Muscle layer of colon (tissue), 2 donors: ENCODE data around the gene ARFGEF2.
"Not testable (repeated sequence)": the region's sequence is repeated elsewhere in the genome, so short reads cannot be mapped to it uniquely, and the experiment has no call there.

Experiments
- H3K27ac ChIP-seq: one replicate; pipeline ENCODE4 v1.7.0; 2013; ENCODE audit warnings: low read depth, mild to moderate bottlenecking, low read length, moderate library complexity
- H3K27me3 ChIP-seq, 2 donors: one replicate each; pipeline ENCODE4 v1.7.0; 2013; ENCODE audit warnings: low read length in 2 of 2, mild to moderate bottlenecking in 2 of 2; ENCODE audit not compliant: insufficient read depth in 2 of 2, control insufficient read depth in 1 of 2
- H3K36me3 ChIP-seq: one replicate; pipeline ENCODE4 v1.7.0; 2013; ENCODE audit warnings: mild to moderate bottlenecking, low read length; ENCODE audit not compliant: insufficient read depth
- H3K4me1 ChIP-seq: one replicate; pipeline ENCODE4 v1.7.0; 2013; ENCODE audit warnings: mild to moderate bottlenecking, low read length; ENCODE audit not compliant: insufficient read depth
- H3K4me3 ChIP-seq, 2 donors: one replicate each; pipeline ENCODE4 v1.7.0; 2013; ENCODE audit warnings: low read length in 2 of 2, low read depth in 1 of 2, mild to moderate bottlenecking in 1 of 2, moderate library complexity in 1 of 2
- H3K9ac ChIP-seq: one replicate; pipeline ENCODE4 v1.7.0; 2013; ENCODE audit warnings: low read length
- H3K9me3 ChIP-seq: one replicate; pipeline ENCODE4 v1.7.0; 2013; ENCODE audit warnings: mild to moderate bottlenecking, low read length
- donor health status: abdominal sarcoma.
- donor health status: Adenocarcinoma of cecum.

Gene ARFGEF2

DNA sequence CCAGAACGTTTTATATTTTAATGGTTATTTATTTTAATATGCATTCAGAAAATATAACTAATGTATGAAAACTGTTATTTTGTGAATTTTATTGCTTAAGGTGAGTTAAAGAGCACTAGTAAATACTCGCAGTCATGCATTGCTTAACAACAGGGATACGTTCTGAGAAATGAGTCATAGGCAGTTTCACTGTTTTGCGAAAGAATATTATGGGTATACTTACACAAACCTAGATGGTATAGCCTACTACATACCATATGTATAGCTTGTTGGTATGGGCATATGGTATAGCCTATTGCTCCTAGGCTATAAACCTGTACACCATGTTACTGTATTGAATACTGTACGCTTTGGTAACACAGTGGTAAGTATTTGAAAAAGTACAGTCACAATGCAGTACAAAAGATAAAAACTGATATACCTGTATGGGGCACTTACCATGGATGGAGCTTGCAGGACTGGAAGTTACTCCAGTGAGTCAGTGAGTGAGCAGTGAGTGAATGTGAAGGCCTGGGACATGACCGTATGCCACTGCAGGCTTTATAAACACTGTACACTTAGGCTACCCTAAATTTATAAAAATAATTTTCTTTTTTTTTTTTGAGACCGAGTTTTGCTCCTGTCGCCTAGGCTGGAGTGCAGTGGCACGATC is 38.5 kb downstream of the ARFGEF2 start:
- Histone ChIP-seq H3K4me1 (no peaks in the 10 kb centered on the region), H3K9me3 (no peaks in the 10 kb centered on the region), H3K36me3 (peaks cover 27% of the 10 kb centered on the region), H3K27me3 (no peaks in the 10 kb centered on the region), H3K4me3 (no peak overlapping the region), H3K9ac (no peak overlapping the region), H3K27ac (no peak overlapping the region)

DNA sequence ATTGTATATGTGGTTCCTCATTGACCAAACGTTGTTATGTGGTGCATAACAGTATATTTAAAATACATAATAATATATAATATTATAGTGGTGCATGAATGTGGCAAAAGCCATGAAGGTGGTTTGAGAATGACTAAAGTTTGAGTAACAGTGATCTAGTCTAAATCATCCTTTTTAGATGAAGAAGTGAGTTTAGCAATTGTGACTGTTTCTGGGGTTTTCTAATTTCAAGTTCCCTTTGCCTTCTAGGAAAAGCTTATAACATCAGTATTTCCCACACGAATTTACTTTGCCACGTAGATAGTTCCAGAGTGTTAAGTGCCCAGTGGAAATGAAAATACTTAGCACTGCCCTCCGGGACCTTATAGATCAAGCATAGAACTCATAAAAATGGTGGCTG is 40.9 kb downstream of the ARFGEF2 start:
- no peak overlapping the region for H3K27ac ChIP-seq
- no peak overlapping the region for H3K4me3 ChIP-seq
- H3K27me3 ChIP-seq = no peaks in the 10 kb centered on the region
- H3K36me3 ChIP-seq = peaks cover 18% of the 10 kb centered on the region
- H3K4me1 ChIP-seq = no peaks in the 10 kb centered on the region
- H3K9ac ChIP-seq = no peak overlapping the region
- H3K9me3 ChIP-seq = no peaks in the 10 kb centered on the region

DNA sequence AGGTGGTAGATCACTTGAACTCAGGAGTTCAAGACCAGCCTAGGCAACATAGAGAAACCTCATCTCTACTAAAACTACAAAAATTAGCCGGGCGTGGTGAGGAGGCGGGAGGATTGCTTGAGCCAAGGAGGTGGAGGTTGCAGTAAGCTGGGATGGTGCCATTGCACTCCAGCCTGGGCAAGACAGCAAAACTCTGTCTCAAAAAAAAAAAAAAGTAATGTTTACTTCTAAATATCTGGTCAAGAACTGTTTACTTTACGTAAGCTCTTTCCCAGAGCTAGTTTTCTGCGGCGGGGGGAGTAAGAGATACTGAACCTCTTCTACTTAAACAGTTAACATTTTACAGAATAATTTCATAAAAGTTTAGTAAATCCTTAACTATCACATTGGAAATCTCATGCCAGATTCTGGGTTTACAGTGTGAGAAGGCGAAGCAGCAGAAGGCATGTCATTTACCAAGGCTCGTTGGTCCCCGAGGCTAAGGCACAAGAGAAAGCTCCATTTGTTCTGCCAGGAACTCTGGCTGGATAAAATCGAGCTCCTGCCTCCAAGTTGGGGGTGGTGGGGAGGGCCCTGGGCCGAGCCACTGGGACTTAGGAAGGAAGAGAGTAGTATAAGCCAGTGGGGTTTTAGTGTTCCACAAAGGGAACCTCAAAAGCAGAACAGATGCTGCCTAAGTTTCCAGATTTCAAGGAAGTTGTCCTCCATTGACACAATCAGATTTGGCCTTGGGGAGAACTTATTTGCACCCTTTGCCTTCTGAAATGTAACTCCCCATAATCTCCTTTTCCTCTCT is 41.7 kb downstream of the ARFGEF2 start:
- H3K27me3 ChIP-seq = no peaks in the 10 kb centered on the region
- no peaks in the 10 kb centered on the region for H3K4me1 ChIP-seq
- H3K27ac ChIP-seq = no peak overlapping the region
- H3K36me3 ChIP-seq = peaks cover 13% of the 10 kb centered on the region
- H3K4me3 ChIP-seq = no peak overlapping the region
- no peaks in the 10 kb centered on the region for H3K9me3 ChIP-seq
- no peak overlapping the region for H3K9ac ChIP-seq

DNA sequence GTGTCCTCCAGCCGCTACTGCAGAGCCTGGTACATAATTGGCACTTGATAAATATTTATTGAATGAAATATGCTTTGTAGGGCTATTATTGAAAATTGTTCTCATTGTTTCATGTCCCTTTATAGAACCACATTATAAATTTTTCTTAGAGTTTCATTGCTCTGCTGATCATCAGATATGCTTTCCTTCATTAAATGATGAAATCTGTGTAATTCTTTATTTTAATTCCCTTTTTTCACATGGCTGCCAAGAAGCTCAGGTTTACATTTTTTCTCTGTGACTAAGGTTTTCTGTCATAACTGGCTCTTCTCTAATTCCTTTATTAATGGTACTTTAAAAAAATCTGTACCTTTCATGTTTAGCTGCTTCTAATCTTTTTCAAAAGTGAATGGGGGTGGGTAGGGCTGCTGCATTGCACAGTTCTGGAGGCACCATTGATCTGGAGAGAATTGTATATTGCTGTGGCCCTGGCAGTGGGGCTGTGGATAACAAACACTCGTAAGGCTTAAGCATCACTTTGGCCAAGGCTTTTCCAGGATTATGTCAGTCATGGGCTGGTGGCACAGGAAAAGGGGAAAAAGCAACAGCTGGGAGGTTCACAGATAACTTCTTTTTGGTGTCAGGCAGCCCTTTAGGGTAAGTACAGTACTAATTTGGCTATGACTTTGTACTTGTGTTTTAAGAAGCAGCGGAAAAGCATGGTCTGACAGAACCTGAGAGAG is 43.8 kb downstream of the ARFGEF2 start:
- H3K9me3 ChIP-seq = no peaks in the 10 kb centered on the region
- H3K27me3 ChIP-seq = no peaks in the 10 kb centered on the region
- H3K9ac ChIP-seq = no peak overlapping the region
- no peak overlapping the region for H3K4me3 ChIP-seq
- H3K36me3 ChIP-seq = peaks cover 26% of the 10 kb centered on the region
- no peaks in the 10 kb centered on the region for H3K4me1 ChIP-seq
- H3K27ac ChIP-seq = no peak overlapping the region

DNA sequence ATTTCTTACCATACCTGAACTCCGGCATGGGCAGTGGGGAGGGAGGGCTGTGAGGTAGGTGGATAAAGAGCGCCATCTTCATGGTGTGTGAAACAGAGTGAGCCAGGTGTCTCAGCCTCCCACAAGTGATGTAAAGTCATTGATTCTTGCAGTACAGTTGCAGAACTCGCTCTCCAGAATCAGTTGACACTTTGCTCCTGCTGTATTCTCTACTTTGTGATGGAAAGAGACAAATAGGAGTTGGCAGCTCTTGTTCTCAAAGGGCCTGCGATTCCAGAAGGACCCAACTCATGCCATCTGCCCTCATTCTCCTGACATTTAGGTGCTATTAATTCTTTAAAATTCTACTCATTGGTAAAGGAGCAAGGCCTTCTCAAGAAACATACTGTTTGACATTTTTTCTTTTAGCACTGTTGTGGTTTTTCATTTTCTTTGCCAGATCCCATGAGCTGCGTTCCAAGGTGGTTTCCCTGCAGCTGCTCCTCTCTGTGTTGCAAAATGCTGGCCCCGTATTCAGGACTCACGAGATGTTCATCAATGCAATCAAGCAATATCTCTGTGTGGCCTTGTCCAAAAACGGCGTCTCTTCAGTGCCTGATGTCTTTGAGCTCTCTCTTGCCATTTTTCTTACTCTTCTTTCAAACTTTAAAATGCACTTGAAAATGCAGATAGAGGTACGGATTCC is 49.3 kb downstream of the ARFGEF2 start:
- Histone ChIP-seq H3K36me3 (peaks cover 55% of the 10 kb centered on the region), H3K27me3 (no peaks in the 10 kb centered on the region), H3K4me3 (no peak overlapping the region), H3K9ac (no peak overlapping the region), H3K27ac (no peak overlapping the region), H3K4me1 (no peaks in the 10 kb centered on the region), H3K9me3 (no peaks in the 10 kb centered on the region)

DNA sequence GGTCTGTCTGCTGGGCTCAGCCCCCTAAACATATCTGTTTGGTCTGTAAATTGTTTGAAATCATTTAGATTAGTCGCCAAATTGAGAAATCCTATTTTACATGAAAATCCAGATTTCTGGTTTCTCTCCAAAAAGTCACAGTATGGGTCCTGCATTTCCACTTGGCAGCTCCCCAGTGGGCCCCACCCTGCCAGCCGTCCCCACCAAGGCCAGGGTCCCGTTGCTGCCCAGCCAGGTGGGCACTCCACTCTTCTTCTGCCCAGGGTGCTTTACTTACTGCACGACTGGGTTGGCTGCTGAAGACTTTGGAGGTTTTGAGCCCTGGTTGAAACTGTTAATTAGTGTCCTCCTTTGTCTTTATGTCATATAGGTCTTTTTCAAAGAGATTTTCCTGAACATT is 50.4 kb downstream of the ARFGEF2 start:
- Histone ChIP-seq H3K9ac (no peak overlapping the region), H3K27me3 (no peaks in the 10 kb centered on the region), H3K36me3 (peaks cover 48% of the 10 kb centered on the region), H3K4me1 (no peaks in the 10 kb centered on the region), H3K27ac (no peak overlapping the region), H3K9me3 (no peaks in the 10 kb centered on the region), H3K4me3 (no peak overlapping the region)

DNA sequence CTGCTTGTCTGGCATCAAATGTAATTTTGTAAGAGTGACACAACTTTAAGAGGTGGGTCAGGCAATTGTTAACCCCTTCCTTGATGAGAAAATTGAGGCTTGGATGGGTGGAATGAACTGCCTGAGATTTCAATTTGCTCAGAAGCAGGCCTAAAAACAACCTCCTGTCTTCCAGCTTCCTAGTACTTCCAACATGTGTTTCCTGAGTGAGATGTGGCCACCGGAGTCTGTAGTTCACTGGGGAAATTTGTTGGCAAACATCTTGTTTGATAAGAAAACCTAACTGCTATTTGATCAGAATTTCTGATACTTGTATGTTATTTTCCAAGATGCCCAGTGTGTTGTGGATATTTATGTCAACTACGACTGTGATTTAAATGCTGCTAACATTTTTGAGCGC is 51.3 kb downstream of the ARFGEF2 start:
- Histone ChIP-seq H3K36me3 (peaks cover 46% of the 10 kb centered on the region), H3K4me3 (no peak overlapping the region), H3K9ac (no peak overlapping the region), H3K27me3 (no peaks in the 10 kb centered on the region), H3K9me3 (no peaks in the 10 kb centered on the region), H3K4me1 (no peaks in the 10 kb centered on the region), H3K27ac (no peak overlapping the region)

DNA sequence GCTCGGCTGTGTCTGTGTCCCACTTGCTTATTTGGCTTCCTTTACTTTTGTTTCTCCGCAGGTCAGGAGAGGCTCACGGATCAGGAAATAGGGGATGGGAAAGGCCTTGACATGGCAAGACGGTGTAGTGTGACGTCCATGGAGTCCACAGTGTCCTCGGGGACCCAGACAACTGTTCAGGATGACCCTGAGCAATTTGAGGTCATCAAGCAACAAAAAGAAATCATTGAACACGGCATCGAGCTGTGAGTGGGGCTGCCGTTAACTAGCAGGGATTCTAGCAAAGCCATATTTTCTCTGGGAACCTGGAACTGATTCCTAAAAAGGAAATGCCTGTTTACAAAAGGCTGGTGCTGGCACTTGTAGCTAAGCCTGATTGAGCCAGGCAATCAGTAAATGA is 54.4 kb downstream of the ARFGEF2 start:
- H3K9me3 ChIP-seq = no peaks in the 10 kb centered on the region
- no peak overlapping the region for H3K4me3 ChIP-seq

DNA sequence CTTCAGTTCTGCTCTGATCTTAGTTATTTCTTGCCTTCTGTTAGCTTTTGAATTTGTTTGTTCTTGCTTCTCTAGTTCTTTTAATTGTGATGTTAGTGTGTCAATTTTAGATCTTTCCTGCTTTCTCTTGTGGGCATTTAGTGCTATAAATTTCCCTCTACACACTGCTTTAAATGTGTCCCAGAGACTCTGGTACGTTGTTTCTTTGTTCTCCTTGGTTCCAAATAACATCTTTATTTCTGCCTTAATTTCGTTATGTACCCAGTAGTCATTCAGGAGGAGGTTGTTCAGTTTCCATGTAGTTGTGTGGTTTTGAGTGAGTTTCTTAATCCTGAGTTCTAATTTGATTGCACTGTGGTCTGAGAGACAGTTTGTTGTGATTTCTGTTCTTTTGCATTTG is 58.5 kb downstream of the ARFGEF2 start:
- not testable (repeated sequence) for H3K27me3 ChIP-seq, H3K4me3 ChIP-seq, H3K27ac ChIP-seq, H3K4me1 ChIP-seq, H3K9ac ChIP-seq, H3K9me3 ChIP-seq
- H3K36me3 ChIP-seq = peaks cover 19% of the 10 kb centered on the region

More for the DNA sequence above, 54.4 kb downstream of the ARFGEF2 start:
- Histone ChIP-seq H3K27ac (no peak overlapping the region), H3K9ac (no peak overlapping the region), H3K4me1 (no peaks in the 10 kb centered on the region), H3K27me3 (no peaks in the 10 kb centered on the region), H3K36me3 (peaks cover 28% of the 10 kb centered on the region)

DNA sequence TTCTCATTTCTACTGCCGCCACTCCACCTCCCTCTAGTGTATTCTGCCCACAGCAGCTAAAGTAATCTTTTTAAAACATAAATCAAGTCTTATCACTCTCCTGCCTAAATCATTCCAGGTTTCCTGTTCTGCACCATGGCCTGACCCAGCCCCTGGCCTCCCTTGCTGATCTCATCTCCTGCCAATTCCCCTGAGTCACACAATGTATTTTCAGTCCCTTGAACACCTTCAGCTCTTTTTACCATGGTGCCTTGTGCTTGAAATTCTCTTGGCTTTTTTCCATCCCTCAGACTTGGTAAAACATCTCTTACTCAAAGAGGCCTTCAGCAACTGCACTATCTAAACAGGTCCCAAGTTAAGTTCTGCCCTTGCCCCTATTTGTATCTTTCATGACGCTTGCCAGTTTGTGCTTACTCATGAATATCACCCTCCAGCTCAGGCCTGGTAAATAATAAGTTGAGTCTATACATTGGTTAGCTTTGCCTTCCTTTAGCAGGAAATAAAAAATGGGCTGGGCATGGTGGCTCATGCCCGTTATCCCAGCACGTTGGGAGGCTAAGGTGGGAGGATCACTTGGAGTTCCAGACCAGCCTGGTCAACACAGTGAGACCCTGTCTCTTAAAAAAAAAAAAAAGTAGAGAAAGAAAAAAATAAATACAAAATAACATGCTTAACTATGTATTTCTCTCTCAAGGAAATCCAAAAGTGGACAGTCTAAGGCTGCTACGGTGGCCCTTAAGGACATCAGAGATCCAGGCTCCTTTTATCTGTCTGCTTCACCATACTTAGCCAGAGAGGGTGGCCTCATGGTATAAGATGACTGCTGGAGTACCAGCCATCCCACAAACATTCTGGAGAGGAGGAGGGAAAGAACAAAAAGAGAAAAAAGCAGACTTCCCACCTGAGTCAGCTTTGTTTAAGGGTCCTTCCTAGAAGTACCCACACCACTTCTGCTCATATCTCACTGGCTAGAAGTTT is 62.2 kb downstream of the ARFGEF2 start:
- Histone ChIP-seq H3K4me1 (no peaks in the 10 kb centered on the region), H3K27me3 (no peaks in the 10 kb centered on the region), H3K27ac (no peak overlapping the region), H3K9me3 (no peaks in the 10 kb centered on the region), H3K36me3 (peaks cover 48% of the 10 kb centered on the region), H3K4me3 (no peak overlapping the region), H3K9ac (no peak overlapping the region)
